Caco-2 (cell line): ENCODE data around the gene UBE3C. TPM values are rescaled to one million over a fixed set of nuclear protein-coding genes. Genes with fewer than 3 reads are reported as not detected.

ENCODE experiments used
- BruUV-seq: library from RNA; stranded (reverse); fragments of 400-500 nt; replicated peaks from 2 replicates; lab custom pipeline; 2021; lab: Mats Ljungman, UMichigan
- CTCF ChIA-PET: fragments of 300-600 bp; sonication (Branson Sonifier 250); formaldehyde crosslinking; loops from one replicate; lab custom pipeline; 2022; ENCODE audit warnings: antibody characterized with exemption; lab: Charles Lee
- POLR2A ChIA-PET: fragments of 300-600 bp; sonication (Branson Sonifier 250); formaldehyde crosslinking; loops from one replicate; lab custom pipeline; 2022; ENCODE audit warnings: antibody characterized with exemption; lab: Charles Lee
- DNase-seq, 2 experiments: peaks; one replicate each; pipeline versions ENCODE4 v3.0.0 to v3.0.0-alpha.2; 2020 to 2022
- H3K27me3 ChIP-seq: replicated peaks from 2 replicates; pipeline ENCODE4 v1.6.0; 2011; ENCODE audit warnings: low read length; ENCODE audit not compliant: control insufficient read depth, insufficient read depth
- H3K36me3 ChIP-seq: 2 replicates; pipeline ENCODE4 v1.5.1; 2011; ENCODE audit warnings: low read length; ENCODE audit not compliant: control insufficient read depth, insufficient read depth
- H3K4me1 ChIP-seq: fragments of 250-450 bp; sonication (Bioruptor Pico); 2 replicates; pipeline ENCODE4 v1.5.1; 2020; ENCODE audit warnings: mild to moderate bottlenecking
- H3K4me3 ChIP-seq: 2 replicates; pipeline ENCODE4 v1.5.1; 2011; ENCODE audit warnings: low read depth, mild to moderate bottlenecking, control low read depth, low read length
- H3K9me3 ChIP-seq: fragments of 250-450 bp; sonication (Bioruptor Pico); 2 replicates; pipeline ENCODE4 v1.5.1; 2020; ENCODE audit warnings: mild to moderate bottlenecking, moderate library complexity
- H3K27ac Mint-ChIP-seq: one replicate; pipeline ENCODE4 v1.8.0; 2022; ENCODE audit warnings: mixed read lengths; ENCODE audit not compliant: unreplicated experiment
- H3K27me3 Mint-ChIP-seq: one replicate; pipeline ENCODE4 v1.8.0; 2022; ENCODE audit warnings: mixed read lengths; ENCODE audit not compliant: insufficient read depth, unreplicated experiment
- H3K36me3 Mint-ChIP-seq: one replicate; pipeline ENCODE4 v1.8.0; 2022; ENCODE audit warnings: mild to moderate bottlenecking, mixed read lengths; ENCODE audit not compliant: insufficient read depth, unreplicated experiment
- H3K4me1 Mint-ChIP-seq: one replicate; pipeline ENCODE4 v1.8.0; 2022; ENCODE audit warnings: low read depth, mixed read lengths; ENCODE audit not compliant: unreplicated experiment
- H3K4me3 Mint-ChIP-seq: one replicate; pipeline ENCODE4 v1.8.0; 2022; ENCODE audit warnings: mild to moderate bottlenecking, moderate library complexity, mixed read lengths; ENCODE audit not compliant: unreplicated experiment
- H3K9me3 Mint-ChIP-seq: one replicate; pipeline ENCODE4 v1.8.0; 2022; ENCODE audit warnings: mixed read lengths; ENCODE audit not compliant: unreplicated experiment
- intact Hi-C: fragments of 100-400 bp; cut with micrococcal nuclease; formaldehyde crosslinking; loops from one replicate; pipeline ENCODE4 v1.10.0; 2022; ENCODE audit not compliant: unreplicated experiment
- total RNA-seq: library from RNA; stranded (reverse); gene quantifications from 2 replicates; pipeline ENCODE4 v1.2.3, GENCODE V29; 2022
- TF ChIP-seq, protein P1 (sequence below), 2 experiments: fragments of 200-600 bp in 1 of 2; IDR thresholded peaks; 1 replicate in 1 of 2; 2 replicates in 1 of 2; pipeline versions ENCODE4 v1.5.1 to v1.8.0; 2011 to 2022; ENCODE audit warnings: antibody characterized with exemption in 1 of 2, control low read depth in 1 of 2, inconsistent platforms in 1 of 2, low read depth in 1 of 2, low read length in 1 of 2, mild to moderate bottlenecking in 1 of 2, moderate library complexity in 1 of 2; ENCODE audit not compliant: insufficient read depth in 1 of 2, severe bottlenecking in 1 of 2, unreplicated experiment in 1 of 2

UBE3C gene
- total RNA-seq, 1 experiment from 2014 or later = 76.1 TPM

DNA sequence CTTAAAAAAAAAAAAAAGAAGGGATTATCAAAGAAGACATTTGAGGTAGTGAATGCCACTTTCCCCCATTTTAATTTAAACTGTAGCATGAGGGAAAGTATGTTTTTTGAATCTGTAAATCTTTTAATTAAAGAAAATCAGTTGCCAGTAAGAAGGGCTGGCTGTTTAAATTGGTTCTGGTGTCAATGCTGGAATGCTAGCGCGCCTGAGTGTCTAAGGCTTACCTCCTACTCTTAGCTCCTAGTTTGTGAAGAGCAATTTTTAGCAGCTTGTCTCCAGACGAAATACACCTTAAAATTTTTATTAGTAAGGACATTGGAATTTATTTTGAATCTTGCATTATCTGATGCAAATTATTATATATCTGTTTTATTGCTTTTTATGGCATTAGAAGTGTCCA is 54.1 kb downstream of the UBE3C start:
- Mint-ChIP-seq H3K27me3 (no peaks in the 10 kb centered on the region), H3K27ac (no peak overlapping the region), H3K36me3 (peaks cover 88% of the 10 kb centered on the region), H3K9me3 (no peaks in the 10 kb centered on the region), H3K4me1 (no peaks in the 10 kb centered on the region), H3K4me3 (no peak overlapping the region)
- H3K36me3 ChIP-seq = peaks cover 5% of the 10 kb centered on the region
- H3K4me1 ChIP-seq = no peaks in the 10 kb centered on the region; the same call in 1 of the 2 replicates
- H3K27me3 ChIP-seq = no peaks in the 10 kb centered on the region
- ChIA-PET CTCF (no interaction called here), POLR2A (no interaction called here)
- H3K9me3 ChIP-seq = 0 out of 2 replicates have a peak, but pooled peaks cover 5% of the 10 kb centered on the region
- intact Hi-C loops = no loop called here
- no peak overlapping the region for H3K4me3 ChIP-seq
- TF ChIP-seq, protein P1, sequence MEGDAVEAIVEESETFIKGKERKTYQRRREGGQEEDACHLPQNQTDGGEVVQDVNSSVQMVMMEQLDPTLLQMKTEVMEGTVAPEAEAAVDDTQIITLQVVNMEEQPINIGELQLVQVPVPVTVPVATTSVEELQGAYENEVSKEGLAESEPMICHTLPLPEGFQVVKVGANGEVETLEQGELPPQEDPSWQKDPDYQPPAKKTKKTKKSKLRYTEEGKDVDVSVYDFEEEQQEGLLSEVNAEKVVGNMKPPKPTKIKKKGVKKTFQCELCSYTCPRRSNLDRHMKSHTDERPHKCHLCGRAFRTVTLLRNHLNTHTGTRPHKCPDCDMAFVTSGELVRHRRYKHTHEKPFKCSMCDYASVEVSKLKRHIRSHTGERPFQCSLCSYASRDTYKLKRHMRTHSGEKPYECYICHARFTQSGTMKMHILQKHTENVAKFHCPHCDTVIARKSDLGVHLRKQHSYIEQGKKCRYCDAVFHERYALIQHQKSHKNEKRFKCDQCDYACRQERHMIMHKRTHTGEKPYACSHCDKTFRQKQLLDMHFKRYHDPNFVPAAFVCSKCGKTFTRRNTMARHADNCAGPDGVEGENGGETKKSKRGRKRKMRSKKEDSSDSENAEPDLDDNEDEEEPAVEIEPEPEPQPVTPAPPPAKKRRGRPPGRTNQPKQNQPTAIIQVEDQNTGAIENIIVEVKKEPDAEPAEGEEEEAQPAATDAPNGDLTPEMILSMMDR (IDR thresholded peaks at IDR 0.05; ENCODE audit: insufficient read depth in 1 of 2, low read depth in 1 of 2, low read length in 1 of 2, severe bottlenecking in 1 of 2, unreplicated experiment in 1 of 2) = no peak
- no TSS peak for BruUV-seq
- DNase-seq = no peak

DNA sequence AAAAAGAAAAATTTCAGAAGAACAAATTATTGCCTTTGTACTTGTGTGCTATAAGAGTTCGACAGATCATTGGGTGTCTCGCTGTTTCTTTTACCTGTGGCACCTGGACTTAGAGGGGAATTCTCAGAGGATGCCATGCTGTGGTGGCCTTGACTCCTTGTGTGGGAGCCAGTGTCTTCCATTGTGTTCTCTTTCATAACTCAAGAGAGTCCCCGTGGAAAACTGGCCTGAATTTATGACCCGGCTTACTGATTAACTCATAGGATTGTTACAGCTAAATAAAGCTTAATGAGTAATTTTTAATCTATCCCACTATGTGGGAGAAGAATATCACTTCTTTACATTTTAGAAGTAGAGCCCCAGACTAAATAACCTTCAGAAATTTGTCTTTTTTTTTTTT is 54.5 kb downstream of the UBE3C start:
- Mint-ChIP-seq H3K4me3 (no peak overlapping the region), H3K36me3 (peaks cover 88% of the 10 kb centered on the region), H3K27me3 (no peaks in the 10 kb centered on the region), H3K4me1 (no peaks in the 10 kb centered on the region), H3K9me3 (no peaks in the 10 kb centered on the region), H3K27ac (no peak overlapping the region)
- no peaks in the 10 kb centered on the region for H3K27me3 ChIP-seq
- TF ChIP-seq, protein P1 (IDR thresholded peaks at IDR 0.05; ENCODE audit: insufficient read depth in 1 of 2, low read depth in 1 of 2, low read length in 1 of 2, severe bottlenecking in 1 of 2, unreplicated experiment in 1 of 2) = no peak
- 0 out of 2 replicates have a peak, but pooled peaks cover 5% of the 10 kb centered on the region for H3K9me3 ChIP-seq
- CTCF ChIA-PET = no interaction called here
- peaks cover 5% of the 10 kb centered on the region for H3K36me3 ChIP-seq
- BruUV-seq = no TSS peak
- POLR2A ChIA-PET = no interaction called here
- intact Hi-C loops = no loop called here
- H3K4me3 ChIP-seq = no peak overlapping the region
- DNase-seq = peak in 1 of 2 experiments; percentile 10
- no peaks in the 10 kb centered on the region; the same call in 1 of the 2 replicates for H3K4me1 ChIP-seq

DNA sequence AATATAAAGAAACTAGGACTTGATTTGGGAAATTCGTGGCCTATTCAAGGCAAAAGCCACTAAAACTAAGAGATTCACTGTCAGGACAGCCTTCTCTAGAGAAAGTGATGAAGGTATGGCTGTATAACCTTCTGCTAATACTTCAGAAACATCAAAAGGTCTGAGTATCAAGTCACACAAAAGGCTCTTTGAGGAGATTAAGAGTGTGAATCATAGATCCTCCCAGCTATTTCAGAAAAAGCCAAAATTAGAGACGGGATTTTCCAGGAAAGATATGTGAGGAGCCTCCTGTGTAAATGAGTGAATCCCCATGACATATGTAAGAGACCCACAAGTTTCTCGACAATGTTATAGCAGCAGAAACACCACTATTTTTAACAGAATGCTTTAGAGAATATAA is 56.2 kb downstream of the UBE3C start:
- Histone ChIP-seq H3K27me3 (no peaks in the 10 kb centered on the region), H3K9me3 (0 out of 2 replicates have a peak, but pooled peaks cover 5% of the 10 kb centered on the region), H3K36me3 (peaks cover 2% of the 10 kb centered on the region), H3K4me3 (no peak overlapping the region), H3K4me1 (no peaks in the 10 kb centered on the region; the same call in 1 of the 2 replicates)
- intact Hi-C loops = no loop called here
- TF ChIP-seq, protein P1 (IDR thresholded peaks at IDR 0.05; ENCODE audit: insufficient read depth in 1 of 2, low read depth in 1 of 2, low read length in 1 of 2, severe bottlenecking in 1 of 2, unreplicated experiment in 1 of 2) = no peak
- Mint-ChIP-seq H3K27ac (no peak overlapping the region), H3K4me1 (no peaks in the 10 kb centered on the region), H3K9me3 (no peaks in the 10 kb centered on the region), H3K4me3 (no peak overlapping the region), H3K36me3 (peaks cover 89% of the 10 kb centered on the region), H3K27me3 (no peaks in the 10 kb centered on the region)
- BruUV-seq = no TSS peak
- DNase-seq = no peak
- POLR2A ChIA-PET = no interaction called here
- CTCF ChIA-PET = no interaction called here
